ENCODE results near the gene ARL6IP6.

GRCh38 chr2:152693033-152693432 is 25.4 kb upstream of the ARL6IP6 start:
- TF ChIP-seq CTCF (conservative IDR thresholded peaks at IDR 0.05; ENCODE audit: low read length), result no peak
- TF ChIP-seq EZH2phosphoT487 (IDR thresholded peaks at IDR 0.05; ENCODE audit: borderline replicate concordance), result no peak
